Endothelial cell of umbilical vein (primary cell): ENCODE measurements around the gene NSFL1C. TPM values are rescaled to one million over a fixed set of nuclear protein-coding genes. Genes with fewer than 3 reads are reported as not detected.
A peak's percentile ranks its signal among the peaks of the same experiment; 100 is the strongest.

Source experiments
- BruUV-seq: library from RNA; stranded (reverse); fragments of 400-500 nt; replicated peaks from 2 replicates; lab custom pipeline; 2021; lab: Mats Ljungman, UMichigan
- CTCF ChIA-PET: fragments of 300-600, 350-600 bp; sonication (Branson Sonifier 250); formaldehyde crosslinking; loops from one replicate; lab custom pipeline; 2021; ENCODE audit warnings: antibody characterized with exemption, inconsistent platforms; lab: Charles Lee
- POLR2A ChIA-PET: fragments of 300-600, 350-600 bp; sonication (Branson Sonifier 250); formaldehyde crosslinking; loops from one replicate; lab custom pipeline; 2021; ENCODE audit warnings: antibody characterized with exemption, inconsistent platforms; lab: Charles Lee
- DNase-seq: peaks from one replicate; pipeline ENCODE4 v3.0.0-alpha.2; 2011; ENCODE audit warnings: low read depth, low spot score
- FAIRE-seq: peaks from 2 replicates; lab custom pipeline; 2011; peaks lifted over from hg19 to GRCh38; lab: Jason Lieb, UNC
- H2AFZ ChIP-seq: 2 replicates; pipeline ENCODE4 v1.6.0; 2012; ENCODE audit warnings: low read depth, low read length, control low read depth, inconsistent platforms
- H3K27ac ChIP-seq: 2 replicates; pipeline ENCODE4 v1.5.1; 2011; ENCODE audit warnings: low read depth, mild to moderate bottlenecking, control low read depth, low read length, moderate library complexity; ENCODE audit not compliant: insufficient read depth
- H3K27me3 ChIP-seq, 2 experiments: 2 replicates each; pipeline versions ENCODE4 v1.6.0 to v1.6.1; 2011; ENCODE audit warnings: low read length in 2 of 2, mixed read lengths in 1 of 2; ENCODE audit not compliant: control insufficient read depth in 2 of 2, insufficient read depth in 2 of 2
- H3K36me3 ChIP-seq, 2 experiments: 2 replicates in 1 of 2; 3 replicates in 1 of 2; pipeline ENCODE4 v1.5.1; 2011; ENCODE audit warnings: low read length in 2 of 2, mild to moderate bottlenecking in 1 of 2, moderate library complexity in 1 of 2; ENCODE audit not compliant: control insufficient read depth in 2 of 2, insufficient read depth in 2 of 2; ENCODE audit errors: extremely low read depth in 1 of 2
- H3K4me1 ChIP-seq: 3 replicates; pipeline ENCODE4 v1.5.1; 2011; ENCODE audit warnings: mild to moderate bottlenecking, low read length; ENCODE audit not compliant: control insufficient read depth, insufficient read depth; ENCODE audit errors: extremely low read depth
- H3K4me2 ChIP-seq: 2 replicates; pipeline ENCODE4 v1.6.1; 2011; ENCODE audit warnings: low read length, control low read depth, mixed read lengths; ENCODE audit not compliant: insufficient read depth
- H3K4me3 ChIP-seq, 3 experiments: fragments of 200-600 bp in 1 of 3; sonication (generic), shearing (Covaris generic) in 1 of 3; replicated peaks in 1 of 3; 2 replicates each; pipeline ENCODE4 v1.5.1; 2011 to 2016; ENCODE audit warnings: control low read depth in 3 of 3, low read length in 3 of 3, mild to moderate bottlenecking in 2 of 3, inconsistent platforms in 1 of 3, low read depth in 1 of 3, moderate library complexity in 1 of 3; ENCODE audit not compliant: insufficient read depth in 1 of 3
- H3K79me2 ChIP-seq: 2 replicates; pipeline ENCODE4 v1.6.0; 2012; ENCODE audit warnings: low read length, inconsistent platforms; ENCODE audit not compliant: control insufficient read depth, insufficient read depth
- H3K9ac ChIP-seq: replicated peaks from 2 replicates; pipeline ENCODE3; 2011; ENCODE audit warnings: low read length, control low read depth; ENCODE audit not compliant: insufficient read depth; ENCODE audit errors: extremely low read depth
- H3K9me1 ChIP-seq: replicated peaks from 3 replicates; pipeline ENCODE4 v1.6.0; 2011; ENCODE audit warnings: mild to moderate bottlenecking, low read length; ENCODE audit not compliant: control insufficient read depth, insufficient read depth; ENCODE audit errors: extremely low read depth
- H3K9me3 ChIP-seq: replicated peaks from 2 replicates; pipeline ENCODE4 v1.5.1; 2012; ENCODE audit warnings: low read length, inconsistent platforms; ENCODE audit not compliant: control insufficient read depth, insufficient read depth
- H4K20me1 ChIP-seq: replicated peaks from 2 replicates; pipeline ENCODE3; 2011; ENCODE audit warnings: mild to moderate bottlenecking, low read length; ENCODE audit not compliant: control insufficient read depth, insufficient read depth; ENCODE audit errors: extremely low read depth
- EZH2 ChIP-seq: IDR thresholded peaks from 2 replicates; pipeline ENCODE4 v1.6.1; 2012; ENCODE audit warnings: borderline replicate concordance, low read depth, mild to moderate bottlenecking, moderate library complexity, low read length, inconsistent platforms; ENCODE audit not compliant: severe bottlenecking
- FOS ChIP-seq: IDR thresholded peaks from 2 replicates; pipeline ENCODE4 v1.6.1; 2011; ENCODE audit warnings: mild to moderate bottlenecking, low read length, moderate library complexity, borderline replicate concordance; ENCODE audit not compliant: insufficient read depth
- GATA2 ChIP-seq: IDR thresholded peaks from 2 replicates; pipeline ENCODE4 v1.7.0; 2011; ENCODE audit warnings: low read depth, mild to moderate bottlenecking, moderate library complexity, mixed read lengths, low read length; ENCODE audit not compliant: insufficient read length, insufficient read depth
- JUN ChIP-seq: IDR thresholded peaks from 2 replicates; pipeline ENCODE4 v1.6.1; 2011; ENCODE audit warnings: borderline replicate concordance, low read depth; ENCODE audit not compliant: insufficient read length, insufficient read depth
- MAX ChIP-seq: IDR thresholded peaks from 2 replicates; pipeline ENCODE4 v1.6.1; 2011; ENCODE audit not compliant: insufficient read depth, insufficient read length
- MYC ChIP-seq: IDR thresholded peaks from one replicate; pipeline ENCODE4 v1.6.1; 2011; ENCODE audit warnings: mild to moderate bottlenecking, low read depth, low read length
- POLR2A ChIP-seq: IDR thresholded peaks from 2 replicates; pipeline ENCODE4 v1.6.1; 2012; ENCODE audit warnings: low read depth, mild to moderate bottlenecking, control low read depth, low read length
- POLR2AphosphoS5 ChIP-seq: IDR thresholded peaks from 2 replicates; pipeline ENCODE4 v1.6.1; 2012; ENCODE audit warnings: low read depth, mild to moderate bottlenecking, control low read depth, low read length, moderate library complexity; ENCODE audit not compliant: insufficient read depth
- dilution Hi-C: fragments of 300-500 bp; cut with MboI; formaldehyde crosslinking; loops from one replicate; pipeline ENCODE4 v1.15.0; 2019; ENCODE audit warnings: low sequenced_read_pairs; ENCODE audit not compliant: extremely low pct_ligation_motif_present
- intact Hi-C: fragments of 100-400 bp; cut with micrococcal nuclease; formaldehyde crosslinking; loops from one replicate; pipeline ENCODE4 v1.10.0; 2022
- polyA plus RNA-seq, 4 experiments: library from polyadenylated mRNA; depleted of rRNA in 3 of 4; stranded (reverse) in 3 of 4; unstranded in 1 of 4; fragments of >200 nt; gene quantifications; 2 replicates each; pipeline versions ENCODE4 v1.2.1 to v1.2.3, GENCODE V29; 2011 to 2012; ENCODE audit warnings: missing spikeins in 1 of 4
- total RNA-seq: library from RNA; stranded (reverse); gene quantifications from 2 replicates; pipeline ENCODE4 v1.2.3, GENCODE V29; 2021
- TF ChIP-seq, protein P1 (sequence below), 2 donors: IDR thresholded peaks; 1 replicate in 1 of 2; 2 replicates in 1 of 2; pipeline ENCODE4 v1.5.1; 2011; ENCODE audit warnings: low read length in 2 of 2, mild to moderate bottlenecking in 2 of 2, moderate library complexity in 2 of 2, control low read depth in 1 of 2, inconsistent platforms in 1 of 2, low read depth in 1 of 2; ENCODE audit not compliant: insufficient read depth in 1 of 2; ENCODE audit errors: extremely low read depth in 1 of 2

The NSFL1C gene
- total and polyA plus RNA-seq, 2 donors (not counting 3 experiments of a cell fraction or from before 2014, with no cell fraction given), result 27.3 to 95.7 TPM

- peak overlapping the region; percentile 75 for H3K27ac ChIP-seq
- no peak overlapping the region for H2AFZ ChIP-seq
- ChIA-PET CTCF (interaction anchor here (14.3 kb wide), 1 partner anchor 32 kb away, joined by 229 read pairs; no protein-coding TSS in a partner anchor), POLR2A (no interaction called here)
- peaks cover 15% of the 10 kb centered on the region for H3K4me1 ChIP-seq
- no peak overlapping the region for H3K4me2 ChIP-seq
- TF ChIP-seq MAX (no peak), POLR2AphosphoS5 (no peak), POLR2A (no peak), MYC (no peak), JUN (no peak), GATA2 (no peak), EZH2 (no peak), FOS (no peak)
- TF ChIP-seq, protein P1, sequence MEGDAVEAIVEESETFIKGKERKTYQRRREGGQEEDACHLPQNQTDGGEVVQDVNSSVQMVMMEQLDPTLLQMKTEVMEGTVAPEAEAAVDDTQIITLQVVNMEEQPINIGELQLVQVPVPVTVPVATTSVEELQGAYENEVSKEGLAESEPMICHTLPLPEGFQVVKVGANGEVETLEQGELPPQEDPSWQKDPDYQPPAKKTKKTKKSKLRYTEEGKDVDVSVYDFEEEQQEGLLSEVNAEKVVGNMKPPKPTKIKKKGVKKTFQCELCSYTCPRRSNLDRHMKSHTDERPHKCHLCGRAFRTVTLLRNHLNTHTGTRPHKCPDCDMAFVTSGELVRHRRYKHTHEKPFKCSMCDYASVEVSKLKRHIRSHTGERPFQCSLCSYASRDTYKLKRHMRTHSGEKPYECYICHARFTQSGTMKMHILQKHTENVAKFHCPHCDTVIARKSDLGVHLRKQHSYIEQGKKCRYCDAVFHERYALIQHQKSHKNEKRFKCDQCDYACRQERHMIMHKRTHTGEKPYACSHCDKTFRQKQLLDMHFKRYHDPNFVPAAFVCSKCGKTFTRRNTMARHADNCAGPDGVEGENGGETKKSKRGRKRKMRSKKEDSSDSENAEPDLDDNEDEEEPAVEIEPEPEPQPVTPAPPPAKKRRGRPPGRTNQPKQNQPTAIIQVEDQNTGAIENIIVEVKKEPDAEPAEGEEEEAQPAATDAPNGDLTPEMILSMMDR (IDR thresholded peaks at IDR 0.05; ENCODE audit: extremely low read depth in 1 of 2, insufficient read depth in 1 of 2, low read depth in 1 of 2, low read length in 2 of 2), result no peak
- H3K9ac ChIP-seq, result no peak overlapping the region
- no peaks in the 10 kb centered on the region for H3K36me3 ChIP-seq
- no peaks in the 10 kb centered on the region for H3K9me1 ChIP-seq
- no peaks in the 10 kb centered on the region for H3K27me3 ChIP-seq
- BruUV-seq, result no TSS peak
- H4K20me1 ChIP-seq, result no peaks in the 10 kb centered on the region
- no peak for FAIRE-seq
- intact Hi-C loops (no loop called here), dilution Hi-C loops (no loop called here)
- H3K79me2 ChIP-seq, result peaks cover 2% of the 10 kb centered on the region
- H3K9me3 ChIP-seq, result no peaks in the 10 kb centered on the region
- DNase-seq, result no peak
- H3K4me3 ChIP-seq, result no peak overlapping the region
These were observed 4.6 kb upstream of the NSFL1C start for GRCh38 chr20:1471242-1471641.
